Natural killer cell (primary cell): ENCODE data around the gene CSMD2. TPM values are rescaled to one million over a fixed set of nuclear protein-coding genes. Genes with fewer than 3 reads are reported as not detected.

Experiments
- ATAC-seq, 3 donors: fragments of 150-1000 bp in 2 of 3; fragments of 200-7000 bp in 1 of 3; cut with Tn5 transposase; 1 replicate in 1 of 3; 2 replicates in 2 of 3; pipeline ENCODE4 v1.10.0; 2021; ENCODE audit warnings: mild to moderate bottlenecking in 2 of 3, moderate library complexity in 2 of 3
- DNase-seq, 2 donors: peaks; one replicate each; pipeline versions ENCODE4 v3.0.0 to v3.0.0-alpha.2; 2013 to 2021; ENCODE audit warnings: mixed read lengths in 1 of 2
- H3K27ac ChIP-seq: one replicate; pipeline ENCODE4 v1.5.1; 2013; ENCODE audit warnings: mild to moderate bottlenecking, low read length
- H3K27me3 ChIP-seq: one replicate; pipeline ENCODE4 v1.6.1; 2013; ENCODE audit warnings: low read length; ENCODE audit not compliant: control insufficient read depth, insufficient read depth
- H3K36me3 ChIP-seq: one replicate; pipeline ENCODE4 v1.6.1; 2013; ENCODE audit warnings: low read length; ENCODE audit not compliant: control insufficient read depth, insufficient read depth
- H3K4me1 ChIP-seq: one replicate; pipeline ENCODE4 v1.6.1; 2013; ENCODE audit warnings: low read length; ENCODE audit not compliant: control insufficient read depth, insufficient read depth
- H3K4me3 ChIP-seq: one replicate; pipeline ENCODE4 v1.5.1; 2013; ENCODE audit warnings: low read length
- H3K9me3 ChIP-seq: one replicate; pipeline ENCODE4 v1.6.1; 2013; ENCODE audit warnings: low read length; ENCODE audit not compliant: control insufficient read depth, insufficient read depth
- H3K27ac Mint-ChIP-seq, 2 donors: one replicate each; pipeline ENCODE4 v1.8.0; 2022; ENCODE audit warnings: mild to moderate bottlenecking in 2 of 2, mixed read lengths in 2 of 2, moderate library complexity in 1 of 2
- H3K27me3 Mint-ChIP-seq, 2 donors: one replicate each; pipeline ENCODE4 v1.8.0; 2022; ENCODE audit warnings: low read depth in 2 of 2, mixed read lengths in 2 of 2
- H3K36me3 Mint-ChIP-seq: one replicate; pipeline ENCODE4 v1.8.0; 2022; ENCODE audit warnings: mixed read lengths
- H3K4me1 Mint-ChIP-seq, 2 donors: one replicate each; pipeline ENCODE4 v1.8.0; 2022; ENCODE audit warnings: mixed read lengths in 2 of 2
- H3K4me3 Mint-ChIP-seq: one replicate; pipeline ENCODE4 v1.8.0; 2022; ENCODE audit warnings: mild to moderate bottlenecking, moderate library complexity, mixed read lengths
- H3K9me3 Mint-ChIP-seq, 2 donors: one replicate each; pipeline ENCODE4 v1.8.0; 2022; ENCODE audit warnings: mixed read lengths in 2 of 2
- WGBS: methylation state at CpG from one replicate; pipeline ENCODE4 v1.1.7; 2013; ENCODE audit warnings: missing lambda C conversion rate; ENCODE audit not compliant: insufficient coverage; 5-methylcytosine and 5-hydroxymethylcytosine counted together
- intact Hi-C: fragments of 100-400 bp; cut with micrococcal nuclease; formaldehyde crosslinking; loops from one replicate; pipeline ENCODE4 v1.14.2; 2022
- total RNA-seq, 4 donors: library from RNA; stranded (reverse); fragments of 120-200 nt in 1 of 4; gene quantifications; one replicate each; pipeline versions ENCODE4 v1.2.3 to v1.2.4, GENCODE V29; 2013 to 2022
- TF ChIP-seq, protein P1 (sequence below): fragments of 200-600 bp; IDR thresholded peaks from one replicate; pipeline ENCODE4 v1.8.0; 2022; ENCODE audit warnings: antibody characterized with exemption

The CSMD2 gene
- not detected for total RNA-seq
- total RNA-seq (2013), result not detected

DNA sequence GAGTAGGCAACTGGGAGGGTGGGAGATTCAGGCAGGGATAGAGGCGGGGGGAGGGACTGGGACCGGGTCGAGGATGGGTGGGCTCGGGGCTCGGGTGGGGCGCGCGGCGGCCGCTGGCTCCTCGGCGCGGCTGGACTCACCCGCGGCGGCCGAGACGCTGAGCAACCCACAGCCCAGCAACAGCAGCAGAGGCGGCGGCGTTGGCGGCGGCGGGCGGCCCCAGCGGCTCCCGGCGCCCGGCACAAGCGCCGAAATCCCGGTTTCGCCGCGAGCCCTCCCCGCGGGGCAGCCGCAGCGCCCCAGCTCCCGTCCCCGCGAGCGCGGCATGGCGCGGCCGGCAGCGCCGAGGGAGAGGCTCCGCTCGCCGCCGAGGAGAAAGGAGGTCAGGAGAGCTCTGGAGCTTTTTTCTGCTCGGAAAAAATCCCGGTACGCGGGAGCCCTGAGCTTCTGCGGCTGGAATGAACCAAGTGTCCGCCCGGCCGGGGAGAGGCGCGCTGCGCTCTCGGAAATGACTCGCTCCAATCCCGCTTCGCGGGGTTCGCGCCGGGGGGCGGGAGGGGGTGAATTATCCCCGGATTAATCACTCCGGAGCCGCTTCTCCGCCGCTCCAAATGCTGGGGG lies at the start of gene CSMD2:
Gene CSMD2, minus strand, starts transcription at position 460 of the 621 bp plus-strand sequence. Its CDS starts 133 bp downstream, at position 327.
- Mint-ChIP-seq H3K27me3 (peaks cover 53 to 66% of the 10 kb centered on the region in 2 donors), H3K36me3 (no peaks in the 10 kb centered on the region), H3K4me3 (no peak within 1 kb of the TSS), H3K27ac (no peak within 1 kb of the TSS), H3K9me3 (no peaks in the 10 kb centered on the region), H3K4me1 (peaks cover 0 to 7% of the 10 kb centered on the region in 2 donors)
- Histone ChIP-seq H3K27me3 (peaks cover 23% of the 10 kb centered on the region), H3K4me1 (peaks cover 6% of the 10 kb centered on the region), H3K36me3 (no peaks in the 10 kb centered on the region), H3K4me3 (no peak within 1 kb of the TSS), H3K9me3 (no peaks in the 10 kb centered on the region), H3K27ac (no peak within 1 kb of the TSS)
- TF ChIP-seq, protein P1, sequence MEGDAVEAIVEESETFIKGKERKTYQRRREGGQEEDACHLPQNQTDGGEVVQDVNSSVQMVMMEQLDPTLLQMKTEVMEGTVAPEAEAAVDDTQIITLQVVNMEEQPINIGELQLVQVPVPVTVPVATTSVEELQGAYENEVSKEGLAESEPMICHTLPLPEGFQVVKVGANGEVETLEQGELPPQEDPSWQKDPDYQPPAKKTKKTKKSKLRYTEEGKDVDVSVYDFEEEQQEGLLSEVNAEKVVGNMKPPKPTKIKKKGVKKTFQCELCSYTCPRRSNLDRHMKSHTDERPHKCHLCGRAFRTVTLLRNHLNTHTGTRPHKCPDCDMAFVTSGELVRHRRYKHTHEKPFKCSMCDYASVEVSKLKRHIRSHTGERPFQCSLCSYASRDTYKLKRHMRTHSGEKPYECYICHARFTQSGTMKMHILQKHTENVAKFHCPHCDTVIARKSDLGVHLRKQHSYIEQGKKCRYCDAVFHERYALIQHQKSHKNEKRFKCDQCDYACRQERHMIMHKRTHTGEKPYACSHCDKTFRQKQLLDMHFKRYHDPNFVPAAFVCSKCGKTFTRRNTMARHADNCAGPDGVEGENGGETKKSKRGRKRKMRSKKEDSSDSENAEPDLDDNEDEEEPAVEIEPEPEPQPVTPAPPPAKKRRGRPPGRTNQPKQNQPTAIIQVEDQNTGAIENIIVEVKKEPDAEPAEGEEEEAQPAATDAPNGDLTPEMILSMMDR, result no peak
- no peak for DNase-seq
- 2% methylated on average over 74 of the region's 78 CpGs for WGBS
- intact Hi-C loops, result no loop called here
- ATAC-seq, result no peak

DNA sequence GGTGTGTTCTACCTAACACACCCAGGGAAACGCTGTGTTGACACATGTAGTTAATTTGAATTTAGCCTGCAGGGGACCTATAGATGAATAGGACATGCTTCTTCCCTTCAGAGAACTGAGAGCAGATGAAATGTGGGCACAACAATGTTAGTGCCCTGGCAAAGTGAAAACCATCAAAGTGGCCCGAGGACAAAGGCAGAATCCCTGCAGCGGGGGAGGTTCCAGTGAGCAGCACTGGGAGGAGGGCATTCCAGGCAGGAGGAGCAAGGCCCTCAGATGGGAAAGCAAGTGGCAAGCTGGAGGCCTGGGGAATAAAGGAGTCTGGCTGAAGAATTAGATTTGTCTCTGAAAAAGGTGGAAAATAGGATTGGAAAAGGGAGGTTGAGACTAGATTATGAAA lies 48.9 kb upstream of the CSMD2 start:
- no peak overlapping the region for H3K27ac ChIP-seq
- Mint-ChIP-seq H3K9me3 (no peaks in the 10 kb centered on the region), H3K27ac (no peak overlapping the region), H3K27me3 (peaks cover 0 to 4% of the 10 kb centered on the region in 2 donors), H3K4me1 (no peaks in the 10 kb centered on the region), H3K36me3 (no peaks in the 10 kb centered on the region), H3K4me3 (no peak overlapping the region)
- H3K4me3 ChIP-seq, result no peak overlapping the region
- intact Hi-C loops, result no loop called here
- DNase-seq (no peak), ATAC-seq (no peak)
- H3K4me1 ChIP-seq, result no peaks in the 10 kb centered on the region
- H3K27me3 ChIP-seq, result no peaks in the 10 kb centered on the region
- WGBS, result 79% methylated on average over 3 of the region's 3 CpGs
- no peaks in the 10 kb centered on the region for H3K36me3 ChIP-seq
- H3K9me3 ChIP-seq, result no peaks in the 10 kb centered on the region
- TF ChIP-seq, protein P1, result no peak

DNA sequence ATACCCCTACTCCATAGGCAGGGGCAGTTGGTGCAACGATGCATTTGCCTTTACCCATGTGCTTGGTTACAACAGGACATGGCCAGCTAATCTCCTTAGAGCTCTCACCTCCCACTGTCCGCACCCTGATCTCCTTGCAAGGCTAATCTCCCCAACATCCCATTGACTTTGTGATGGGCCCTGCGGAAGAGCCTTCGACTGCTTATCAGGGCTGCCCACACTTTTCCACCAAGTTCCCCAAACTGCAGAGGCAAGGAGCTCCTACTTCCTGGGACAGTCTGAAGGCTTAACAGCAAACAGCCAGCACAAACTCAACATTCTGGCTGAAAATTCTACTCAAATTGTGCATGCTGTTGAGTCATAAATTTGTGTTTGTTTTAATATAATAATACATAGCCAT lies 47.6 kb upstream of the CSMD2 start:
- no peaks in the 10 kb centered on the region for H3K9me3 Mint-ChIP-seq
- no peak overlapping the region for H3K27ac Mint-ChIP-seq
- WGBS, result 75% methylated on average over 4 of the region's 4 CpGs
- no peaks in the 10 kb centered on the region for H3K4me1 Mint-ChIP-seq
- H3K9me3 ChIP-seq, result no peaks in the 10 kb centered on the region
- H3K27me3 ChIP-seq, result no peaks in the 10 kb centered on the region
- no peak overlapping the region for H3K4me3 Mint-ChIP-seq
- no peaks in the 10 kb centered on the region for H3K36me3 ChIP-seq
- no peaks in the 10 kb centered on the region for H3K36me3 Mint-ChIP-seq
- no peaks in the 10 kb centered on the region for H3K27me3 Mint-ChIP-seq
- no peak overlapping the region for H3K4me3 ChIP-seq
- no peak overlapping the region for H3K27ac ChIP-seq
- DNase-seq (no peak), ATAC-seq (no peak)
- intact Hi-C loops, result no loop called here
- TF ChIP-seq, protein P1, result no peak
- H3K4me1 ChIP-seq, result no peaks in the 10 kb centered on the region

DNA sequence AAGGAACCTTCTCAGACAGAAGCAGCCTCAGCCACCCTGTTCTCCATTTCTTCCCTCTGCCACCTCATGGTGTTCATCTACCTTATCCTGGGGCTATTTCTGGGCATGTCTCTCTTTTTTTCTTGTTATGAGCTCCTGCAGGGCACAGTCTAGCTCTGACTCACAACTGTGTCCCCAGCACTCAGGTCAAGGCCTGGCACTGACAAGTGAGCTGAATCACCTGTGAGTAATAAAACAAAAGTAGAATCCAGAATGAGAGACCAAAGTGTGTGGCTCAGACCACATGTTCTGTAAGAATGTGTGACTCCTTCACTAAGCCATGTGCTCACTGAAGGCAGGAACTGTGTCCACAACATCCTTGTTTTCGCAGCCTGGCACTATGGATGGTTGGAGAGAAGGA lies 34.9 kb upstream of the CSMD2 start:
- peaks cover 0 to 2% of the 10 kb centered on the region in 2 donors for H3K27me3 Mint-ChIP-seq
- H3K27ac Mint-ChIP-seq, result no peak overlapping the region
- no peak overlapping the region for H3K4me3 Mint-ChIP-seq
- Histone ChIP-seq H3K27ac (no peak overlapping the region), H3K9me3 (no peaks in the 10 kb centered on the region), H3K27me3 (no peaks in the 10 kb centered on the region), H3K4me3 (no peak overlapping the region), H3K36me3 (no peaks in the 10 kb centered on the region), H3K4me1 (no peaks in the 10 kb centered on the region)
- DNase-seq, result no peak
- H3K36me3 Mint-ChIP-seq, result no peaks in the 10 kb centered on the region
- no peaks in the 10 kb centered on the region for H3K4me1 Mint-ChIP-seq
- ATAC-seq, result no peak
- intact Hi-C loops, result no loop called here
- TF ChIP-seq, protein P1, result no peak
- 81% methylated on average over 1 of the region's 1 CpG for WGBS
- H3K9me3 Mint-ChIP-seq, result no peaks in the 10 kb centered on the region
